ENCODE data around the gene SLC2A2.

SLC2A2 gene

GRCh38 chr3:171028779-171029232 is 2.3 kb upstream of the SLC2A2 start:
- no peak for DNase-seq (ENCODE audit: low spot score)

- peak; percentile 19 for DNase-seq (ENCODE audit: low spot score)
Observed at GRCh38 chr3:171028025-171028778, 1.7 kb upstream of the SLC2A2 start.

GRCh38 chr3:171023566-171023965 is 3.0 kb downstream of the SLC2A2 start:
- DNase-seq (ENCODE audit: low spot score), result no peak

- no peak for DNase-seq (ENCODE audit: low spot score)
Observed at GRCh38 chr3:171021377-171021776, 5.1 kb downstream of the SLC2A2 start.

GRCh38 chr3:171018156-171018935 is 8.2 kb downstream of the SLC2A2 start:
- no peak for DNase-seq (ENCODE audit: low spot score)

GRCh38 chr3:171013822-171014748 is 12.4 kb downstream of the SLC2A2 start:
- no peak for DNase-seq (ENCODE audit: low spot score)

GRCh38 chr3:171011873-171012336 is 14.6 kb downstream of the SLC2A2 start:
- DNase-seq (ENCODE audit: low spot score), result no peak

GRCh38 chr3:171011109-171011872 is 15.2 kb downstream of the SLC2A2 start:
- DNase-seq (ENCODE audit: low spot score), result no peak

- no peak for DNase-seq (ENCODE audit: low spot score)
Observed at GRCh38 chr3:171007316-171007715, 19.2 kb downstream of the SLC2A2 start.

GRCh38 chr3:171005648-171006047 is 20.9 kb downstream of the SLC2A2 start:
- DNase-seq (ENCODE audit: low spot score), result no peak

- DNase-seq (ENCODE audit: low spot score), result no peak
Observed at GRCh38 chr3:171001957-171002694, 24.4 kb downstream of the SLC2A2 start.

GRCh38 chr3:171001250-171001893 is 25.1 kb downstream of the SLC2A2 start:
- DNase-seq (ENCODE audit: low spot score), result no peak

GRCh38 chr3:171000281-171000680 is 26.2 kb downstream of the SLC2A2 start:
- no peak for DNase-seq (ENCODE audit: low spot score)

- DNase-seq (ENCODE audit: low spot score), result no peak
Observed at GRCh38 chr3:170999737-171000242, 26.7 kb downstream of the SLC2A2 start.

- no peak for DNase-seq (ENCODE audit: low spot score)
Observed at GRCh38 chr3:170997961-170998913, 28.3 kb downstream of the SLC2A2 start.

- DNase-seq (ENCODE audit: low spot score), result no peak
Observed at GRCh38 chr3:170992854-170993253, 33.7 kb downstream of the SLC2A2 start.

- DNase-seq (ENCODE audit: low spot score), result no peak
Observed at GRCh38 chr3:170991664-170992063, 34.9 kb downstream of the SLC2A2 start.

GRCh38 chr3:170989100-170989648 is 37.3 kb downstream of the SLC2A2 start:
- DNase-seq (ENCODE audit: low spot score), result no peak
